Measurements from ENCODE around the gene DLGAP1.

Gene DLGAP1

DNA sequence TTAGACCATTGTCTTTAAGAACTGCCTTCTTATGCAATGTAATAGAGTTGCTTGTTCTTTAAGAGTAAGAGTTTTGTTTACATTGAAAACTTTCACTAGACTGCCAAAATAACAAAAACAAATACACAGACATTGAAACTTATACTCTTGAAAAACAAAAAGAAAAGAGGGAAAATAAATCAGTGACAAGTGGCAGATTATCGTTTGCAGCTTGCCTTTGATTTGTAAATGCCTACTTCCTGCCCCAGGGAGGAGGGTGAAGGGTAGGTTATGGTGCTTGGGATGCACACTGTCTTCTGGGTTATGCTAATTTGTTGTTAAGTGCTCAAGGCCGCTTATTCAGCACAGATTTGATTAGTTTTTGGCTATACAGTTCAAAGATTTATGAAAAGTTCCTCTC, 806.5 kb downstream of the DLGAP1 start:
- DNase-seq (ENCODE audit: low read depth) = no peak
- TF ChIP-seq POLR2A (IDR thresholded peaks at IDR 0.05; ENCODE audit: extremely low read depth, insufficient read length) = no peak
- TF ChIP-seq, protein P1, sequence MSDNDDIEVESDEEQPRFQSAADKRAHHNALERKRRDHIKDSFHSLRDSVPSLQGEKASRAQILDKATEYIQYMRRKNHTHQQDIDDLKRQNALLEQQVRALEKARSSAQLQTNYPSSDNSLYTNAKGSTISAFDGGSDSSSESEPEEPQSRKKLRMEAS (IDR thresholded peaks at IDR 0.05; ENCODE audit: low read depth, low read length) = no peak
- TF ChIP-seq, protein P2, sequence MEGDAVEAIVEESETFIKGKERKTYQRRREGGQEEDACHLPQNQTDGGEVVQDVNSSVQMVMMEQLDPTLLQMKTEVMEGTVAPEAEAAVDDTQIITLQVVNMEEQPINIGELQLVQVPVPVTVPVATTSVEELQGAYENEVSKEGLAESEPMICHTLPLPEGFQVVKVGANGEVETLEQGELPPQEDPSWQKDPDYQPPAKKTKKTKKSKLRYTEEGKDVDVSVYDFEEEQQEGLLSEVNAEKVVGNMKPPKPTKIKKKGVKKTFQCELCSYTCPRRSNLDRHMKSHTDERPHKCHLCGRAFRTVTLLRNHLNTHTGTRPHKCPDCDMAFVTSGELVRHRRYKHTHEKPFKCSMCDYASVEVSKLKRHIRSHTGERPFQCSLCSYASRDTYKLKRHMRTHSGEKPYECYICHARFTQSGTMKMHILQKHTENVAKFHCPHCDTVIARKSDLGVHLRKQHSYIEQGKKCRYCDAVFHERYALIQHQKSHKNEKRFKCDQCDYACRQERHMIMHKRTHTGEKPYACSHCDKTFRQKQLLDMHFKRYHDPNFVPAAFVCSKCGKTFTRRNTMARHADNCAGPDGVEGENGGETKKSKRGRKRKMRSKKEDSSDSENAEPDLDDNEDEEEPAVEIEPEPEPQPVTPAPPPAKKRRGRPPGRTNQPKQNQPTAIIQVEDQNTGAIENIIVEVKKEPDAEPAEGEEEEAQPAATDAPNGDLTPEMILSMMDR (IDR thresholded peaks at IDR 0.05; ENCODE audit: low read depth, low read length) = no peak
- no peak for TF ChIP-seq MYC (IDR thresholded peaks at IDR 0.05; ENCODE audit: low read depth, low read length)
- no peak overlapping the region for H3K4me3 ChIP-seq (ENCODE audit: low read depth, low read length)

DNA sequence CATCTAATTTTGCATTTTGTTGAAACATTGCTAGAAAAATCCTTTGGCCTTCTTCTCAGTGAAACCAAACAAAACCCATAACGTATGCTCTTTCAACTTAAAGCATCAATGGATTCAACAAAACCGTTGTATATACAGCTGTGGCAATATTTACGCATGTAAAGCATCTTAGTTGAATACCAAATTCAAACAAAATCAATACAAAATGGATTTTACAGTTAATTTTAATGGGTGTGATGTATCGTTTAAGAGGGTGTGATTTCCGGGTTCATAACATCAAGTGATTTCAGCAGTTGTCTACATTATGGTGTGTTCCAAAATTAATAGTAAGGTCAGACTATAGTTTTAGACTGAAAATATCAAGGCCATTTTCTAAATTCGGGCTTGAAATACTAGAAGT, 806.9 kb downstream of the DLGAP1 start:
- TF ChIP-seq, protein P1 (IDR thresholded peaks at IDR 0.05; ENCODE audit: low read depth, low read length) = no peak
- TF ChIP-seq, protein P2 (IDR thresholded peaks at IDR 0.05; ENCODE audit: low read depth, low read length) = no peak
- no peak for TF ChIP-seq POLR2A (IDR thresholded peaks at IDR 0.05; ENCODE audit: extremely low read depth, insufficient read length)
- no peak for TF ChIP-seq MYC (IDR thresholded peaks at IDR 0.05; ENCODE audit: low read depth, low read length)
- no peak for DNase-seq (ENCODE audit: low read depth)
- H3K4me3 ChIP-seq (ENCODE audit: low read depth, low read length) = no peak overlapping the region

DNA sequence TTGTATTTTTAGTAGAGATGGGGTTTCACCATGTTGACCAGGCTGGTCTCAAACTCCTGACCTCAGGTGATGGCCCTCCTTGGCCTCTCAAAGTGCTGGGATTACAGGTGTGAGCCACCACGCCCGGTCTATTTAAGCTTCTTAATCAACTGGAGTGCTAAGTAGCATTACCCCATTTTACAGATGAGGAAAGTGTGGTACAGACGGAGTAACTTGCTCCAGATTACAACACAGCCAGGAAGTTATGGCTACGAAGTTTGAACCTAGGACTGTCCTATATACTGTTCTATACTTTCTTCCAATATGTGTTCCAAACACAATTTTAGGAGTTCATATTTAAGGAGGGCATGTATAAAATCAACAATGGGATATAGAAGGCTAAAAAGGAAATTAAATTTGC, 807.5 kb downstream of the DLGAP1 start:
- no peak for DNase-seq (ENCODE audit: low read depth)
- TF ChIP-seq POLR2A (IDR thresholded peaks at IDR 0.05; ENCODE audit: extremely low read depth, insufficient read length) = no peak
- TF ChIP-seq, protein P2 (IDR thresholded peaks at IDR 0.05; ENCODE audit: low read depth, low read length) = no peak
- TF ChIP-seq, protein P1 (IDR thresholded peaks at IDR 0.05; ENCODE audit: low read depth, low read length) = no peak
- TF ChIP-seq MYC (IDR thresholded peaks at IDR 0.05; ENCODE audit: low read depth, low read length) = no peak
- no peak overlapping the region for H3K4me3 ChIP-seq (ENCODE audit: low read depth, low read length)

DNA sequence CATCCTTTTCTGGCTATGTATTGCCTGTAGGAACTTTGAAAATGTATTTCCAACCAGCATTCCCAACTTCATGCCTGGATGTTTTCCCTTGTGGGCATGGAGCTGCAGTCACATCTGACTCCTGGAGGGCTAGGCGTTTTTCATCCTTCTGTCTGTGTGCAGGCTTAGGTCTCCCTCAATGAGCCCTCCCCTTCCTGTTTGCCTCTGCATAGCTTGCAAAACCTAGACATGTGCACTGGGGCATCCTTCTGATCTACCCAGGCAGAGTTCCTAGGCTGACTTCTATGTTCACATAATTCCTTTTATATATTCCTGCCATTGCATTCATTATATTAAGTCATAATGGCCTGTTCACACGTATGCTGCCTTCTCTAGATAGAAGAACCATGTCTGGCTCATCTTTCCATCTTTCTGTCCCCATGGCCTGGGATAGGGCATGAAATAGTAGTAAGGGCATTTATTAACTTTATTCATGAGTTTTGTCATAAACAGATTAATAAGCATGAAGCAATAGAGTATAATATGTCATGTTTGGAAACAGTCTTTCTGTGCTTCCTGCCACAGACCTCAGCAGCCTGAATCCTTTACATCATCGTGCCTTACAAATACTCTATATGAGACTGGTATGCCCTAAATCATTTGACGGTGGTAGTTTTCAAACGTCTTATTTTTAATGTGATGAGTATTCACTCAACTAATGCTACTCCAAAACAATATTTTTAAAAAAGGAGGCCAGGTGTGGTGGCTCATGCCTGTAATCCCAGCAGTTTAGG, 809.5 kb downstream of the DLGAP1 start:
- TF ChIP-seq, protein P2 (IDR thresholded peaks at IDR 0.05; ENCODE audit: low read depth, low read length) = no peak
- TF ChIP-seq POLR2A (IDR thresholded peaks at IDR 0.05; ENCODE audit: extremely low read depth, insufficient read length) (no peak), MYC (IDR thresholded peaks at IDR 0.05; ENCODE audit: low read depth, low read length) (no peak)
- TF ChIP-seq, protein P1 (IDR thresholded peaks at IDR 0.05; ENCODE audit: low read depth, low read length) = no peak
- DNase-seq (ENCODE audit: low read depth) = no peak
- H3K4me3 ChIP-seq (ENCODE audit: low read depth, low read length) = no peak overlapping the region

DNA sequence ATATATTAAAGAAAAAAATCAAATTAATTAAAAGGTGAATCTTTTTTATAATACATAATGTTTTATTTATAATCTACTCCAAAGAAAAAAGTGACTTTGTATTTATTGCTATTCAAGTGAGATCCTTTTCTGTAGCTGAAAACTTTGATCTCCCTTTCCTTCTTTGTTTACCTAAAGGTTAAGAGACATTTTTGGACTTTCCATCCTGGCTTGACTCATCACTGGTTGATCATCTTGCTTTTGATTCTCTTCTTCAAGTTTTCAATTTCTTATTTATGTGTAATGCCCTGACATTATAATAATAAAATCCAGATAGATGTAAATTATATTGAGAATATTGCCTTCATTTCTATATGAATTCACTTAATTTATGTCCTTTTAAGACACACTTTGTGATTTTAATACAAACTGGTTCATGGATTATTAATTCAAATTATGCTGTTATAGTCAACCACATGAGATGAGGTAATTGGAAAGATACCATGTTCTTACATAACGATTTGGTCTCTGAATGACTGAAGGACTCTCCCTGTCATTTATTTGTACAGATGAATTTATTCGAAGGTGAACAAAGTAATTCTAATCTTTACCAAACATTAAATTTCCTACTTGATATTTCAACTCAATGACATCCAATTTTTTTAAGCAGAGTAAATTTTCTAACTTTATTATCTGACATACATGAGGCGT, 820.7 kb downstream of the DLGAP1 start:
- DNase-seq (ENCODE audit: low read depth) = no peak
- H3K4me3 ChIP-seq (ENCODE audit: low read depth, low read length) = no peak overlapping the region
- TF ChIP-seq MYC (IDR thresholded peaks at IDR 0.05; ENCODE audit: low read depth, low read length) = no peak
- TF ChIP-seq POLR2A (IDR thresholded peaks at IDR 0.05; ENCODE audit: extremely low read depth, insufficient read length) = no peak
- TF ChIP-seq, protein P2 (IDR thresholded peaks at IDR 0.05; ENCODE audit: low read depth, low read length) = no peak
- TF ChIP-seq, protein P1 (IDR thresholded peaks at IDR 0.05; ENCODE audit: low read depth, low read length) = no peak

All from NB4 (cell line).